ENCODE measurements around the gene LETM1.

GRCh38 chr4:1855333-1856070 is 454 bp downstream of the LETM1 start:
- TF ChIP-seq, protein P1, sequence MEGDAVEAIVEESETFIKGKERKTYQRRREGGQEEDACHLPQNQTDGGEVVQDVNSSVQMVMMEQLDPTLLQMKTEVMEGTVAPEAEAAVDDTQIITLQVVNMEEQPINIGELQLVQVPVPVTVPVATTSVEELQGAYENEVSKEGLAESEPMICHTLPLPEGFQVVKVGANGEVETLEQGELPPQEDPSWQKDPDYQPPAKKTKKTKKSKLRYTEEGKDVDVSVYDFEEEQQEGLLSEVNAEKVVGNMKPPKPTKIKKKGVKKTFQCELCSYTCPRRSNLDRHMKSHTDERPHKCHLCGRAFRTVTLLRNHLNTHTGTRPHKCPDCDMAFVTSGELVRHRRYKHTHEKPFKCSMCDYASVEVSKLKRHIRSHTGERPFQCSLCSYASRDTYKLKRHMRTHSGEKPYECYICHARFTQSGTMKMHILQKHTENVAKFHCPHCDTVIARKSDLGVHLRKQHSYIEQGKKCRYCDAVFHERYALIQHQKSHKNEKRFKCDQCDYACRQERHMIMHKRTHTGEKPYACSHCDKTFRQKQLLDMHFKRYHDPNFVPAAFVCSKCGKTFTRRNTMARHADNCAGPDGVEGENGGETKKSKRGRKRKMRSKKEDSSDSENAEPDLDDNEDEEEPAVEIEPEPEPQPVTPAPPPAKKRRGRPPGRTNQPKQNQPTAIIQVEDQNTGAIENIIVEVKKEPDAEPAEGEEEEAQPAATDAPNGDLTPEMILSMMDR (conservative IDR thresholded peaks at IDR 0.05; ENCODE audit: low read length): no peak
- no peak for TF ChIP-seq EZH2phosphoT487 (IDR thresholded peaks at IDR 0.05; ENCODE audit: borderline replicate concordance, low read depth, low read length)

All from OCI-LY7 (cell line).